ENCODE data around the gene GALNT18.

- TF ChIP-seq POLR2AphosphoS5 (IDR thresholded peaks at IDR 0.05; ENCODE audit: insufficient read depth in 1 of 2, low read depth in 1 of 2) (no peak), CTCF (IDR thresholded peaks at IDR 0.05) (no peak), POLR2A (IDR thresholded peaks at IDR 0.05) (no peak)
These were observed 7.6 kb upstream of the GALNT18 start for GRCh38 chr11:11629368-11629767.
